GM21737 (cell line): ENCODE measurements around the gene ZNF518B.
A peak's percentile ranks its signal among the peaks of the same experiment; 100 is the strongest.
"Not testable (repeated sequence)": the region's sequence is repeated elsewhere in the genome, so short reads cannot be mapped to it uniquely, and the experiment has no call there.

ENCODE experiments used
- ATAC-seq: cut with Tn5 transposase; IDR thresholded peaks from one replicate; pipeline ENCODE4 v1.9.1; 2021; ENCODE audit warnings: mild to moderate bottlenecking, moderate library complexity; ENCODE audit not compliant: unreplicated experiment

ZNF518B gene

GRCh38 chr4:10459305-10459704, 2.1 kb upstream of the ZNF518B start:
- ATAC-seq, result no peak

- no peak for ATAC-seq
These were observed 951 bp upstream of the ZNF518B start for GRCh38 chr4:10458177-10458576.

- peak; percentile 57 for ATAC-seq
These were observed 501 bp downstream of the ZNF518B start for GRCh38 chr4:10456595-10457254.

- ATAC-seq, result no peak
These were observed 999 bp downstream of the ZNF518B start for GRCh38 chr4:10456260-10456594.

- ATAC-seq, result no peak
These were observed 2.1 kb downstream of the ZNF518B start for GRCh38 chr4:10455133-10455532.

- no peak for ATAC-seq
These were observed 2.5 kb downstream of the ZNF518B start for GRCh38 chr4:10454726-10455125.

GRCh38 chr4:10454121-10454520, 3.1 kb downstream of the ZNF518B start:
- ATAC-seq, result no peak

GRCh38 chr4:10448991-10449390, 8.2 kb downstream of the ZNF518B start:
- no peak for ATAC-seq

GRCh38 chr4:10442976-10443375, 14.2 kb downstream of the ZNF518B start:
- ATAC-seq, result no peak

GRCh38 chr4:10441512-10441911, 15.7 kb downstream of the ZNF518B start:
- ATAC-seq, result no peak

- ATAC-seq, result no peak
These were observed 18.3 kb downstream of the ZNF518B start for GRCh38 chr4:10438924-10439323.

GRCh38 chr4:10437735-10438134, 19.5 kb downstream of the ZNF518B start:
- ATAC-seq, result no peak

- ATAC-seq, result not testable (repeated sequence)
These were observed 29.5 kb downstream of the ZNF518B start for GRCh38 chr4:10427680-10428079.

GRCh38 chr4:10421344-10422055, 35.7 kb downstream of the ZNF518B start:
- ATAC-seq, result no peak

GRCh38 chr4:10417740-10418139, 39.5 kb downstream of the ZNF518B start:
- ATAC-seq, result no peak

- ATAC-seq, result no peak
These were observed 40.8 kb downstream of the ZNF518B start for GRCh38 chr4:10416441-10416840.

- peak; percentile 71 for ATAC-seq
These were observed 44.0 kb downstream of the ZNF518B start for GRCh38 chr4:10413177-10413576.

GRCh38 chr4:10405672-10406071, 51.6 kb downstream of the ZNF518B start:
- no peak for ATAC-seq

- no peak for ATAC-seq
These were observed 53.4 kb downstream of the ZNF518B start for GRCh38 chr4:10403633-10404445.

- ATAC-seq, result no peak
These were observed 61.1 kb downstream of the ZNF518B start for GRCh38 chr4:10395971-10396580.
